HepG2 (cell line): ENCODE data around the gene FAM117A. TPM values are rescaled to one million over a fixed set of nuclear protein-coding genes. Genes with fewer than 3 reads are reported as not detected.
A peak's percentile ranks its signal among the peaks of the same experiment; 100 is the strongest.

Experiments
- BRD4 ChIP-seq: sonication (generic); formaldehyde crosslinking; IDR thresholded peaks from 2 replicates; pipeline ENCODE4 v1.4.0; 2020; ENCODE audit warnings: missing genetic modification reagents
- CHD2 ChIP-seq: IDR thresholded peaks from 2 replicates; pipeline ENCODE4 v1.6.1; 2011; ENCODE audit warnings: low read depth, low read length, improper control_type of control experiment
- ESRRA ChIP-seq: sonication (generic); formaldehyde crosslinking; IDR thresholded peaks from 2 replicates; pipeline ENCODE4 v1.5.1; 2020; ENCODE audit warnings: mild to moderate bottlenecking, low read depth, missing genetic modification reagents
- JDP2 ChIP-seq: sonication (generic); formaldehyde crosslinking; IDR thresholded peaks from 2 replicates; pipeline ENCODE4 v1.8.1; 2022; ENCODE audit warnings: missing genetic modification reagents, borderline replicate concordance
- MAFK ChIP-seq, 2 experiments: IDR thresholded peaks in 1 of 2; conservative IDR thresholded peaks in 1 of 2; 2 replicates each; pipeline ENCODE4 v1.6.1; 2011; ENCODE audit warnings: improper control_type of control experiment in 2 of 2, low read length in 2 of 2
- NCOA5 ChIP-seq: sonication (generic); formaldehyde crosslinking; IDR thresholded peaks from 2 replicates; pipeline ENCODE4 v1.4.0; 2020; ENCODE audit warnings: missing genetic modification reagents
- NFKB2 ChIP-seq: sonication (generic); formaldehyde crosslinking; IDR thresholded peaks from 2 replicates; pipeline ENCODE4 v1.4.0; 2020; ENCODE audit warnings: missing genetic modification reagents, borderline replicate concordance
- PAF1 ChIP-seq: IDR thresholded peaks from 2 replicates; pipeline ENCODE4 v1.6.1; 2016; ENCODE audit warnings: missing genetic modification reagents, missing compliant biosample characterization
- SATB2 ChIP-seq: sonication (generic); formaldehyde crosslinking; IDR thresholded peaks from 2 replicates; pipeline ENCODE4 v1.5.0; 2020; ENCODE audit warnings: missing genetic modification reagents
- SOX13 ChIP-seq, 3 experiments: fragments of 450-650 bp in 1 of 3; sonication (generic) in 1 of 3; formaldehyde crosslinking in 1 of 3; IDR thresholded peaks in 2 of 3; conservative IDR thresholded peaks in 1 of 3; 2 replicates each; pipeline versions ENCODE4 v1.5.0 to v1.6.1; 2016 to 2020; ENCODE audit warnings: antibody characterized with exemption in 1 of 3, mild to moderate bottlenecking in 1 of 3, missing compliant biosample characterization in 1 of 3, missing genetic modification reagents in 1 of 3, moderate library complexity in 1 of 3
- XBP1 ChIP-seq: sonication (generic); formaldehyde crosslinking; IDR thresholded peaks from 2 replicates; pipeline ENCODE4 v1.5.0; 2020; ENCODE audit warnings: missing genetic modification reagents
- ZFP36 ChIP-seq: fragments of 150-350 bp; IDR thresholded peaks from 2 replicates; pipeline ENCODE4 v1.6.1; 2018; ENCODE audit warnings: borderline replicate concordance, low read length, low read depth; ENCODE audit not compliant: partially characterized antibody
- ZNF121 ChIP-seq: sonication (generic); formaldehyde crosslinking; IDR thresholded peaks from 2 replicates; pipeline ENCODE4 v1.5.0; 2020; ENCODE audit warnings: mild to moderate bottlenecking, missing genetic modification reagents
- ZNF724P ChIP-seq: sonication (generic); formaldehyde crosslinking; IDR thresholded peaks from 2 replicates; pipeline ENCODE4 v1.8.0; 2022; ENCODE audit warnings: missing genetic modification reagents, borderline replicate concordance
- ZNF777 ChIP-seq: sonication (generic); formaldehyde crosslinking; IDR thresholded peaks from 2 replicates; pipeline ENCODE4 v1.4.0; 2020; ENCODE audit warnings: missing genetic modification reagents
- ZNF883 ChIP-seq: sonication (generic); formaldehyde crosslinking; IDR thresholded peaks from 2 replicates; pipeline ENCODE4 v1.5.1; 2020; ENCODE audit warnings: mild to moderate bottlenecking, missing genetic modification reagents; ENCODE audit errors: not compliant biosample characterization
- polyA plus RNA-seq, 8 experiments: library from polyadenylated mRNA; depleted of rRNA in 3 of 8; stranded (reverse) in 7 of 8; unstranded in 1 of 8; fragments of >200 nt; fragmentation: Illumina TruSeq in 4 of 8; extraction: Trizol in 4 of 8; gene quantifications; 2 replicates each; pipeline versions ENCODE4 v1.2.1 to v1.2.3, GENCODE V29; 2011 to 2016; ENCODE audit warnings: low read depth in 4 of 8, missing spikeins in 1 of 8, mixed read lengths in 1 of 8; ENCODE audit not compliant: insufficient read depth in 1 of 8
- total RNA-seq, 5 experiments: library from RNA; depleted of rRNA; stranded (reverse); fragments of >200 nt; fragmentation: Illumina TruSeq; extraction: Trizol; gene quantifications; 2 replicates each; pipeline ENCODE4 v1.2.3, GENCODE V29; 2016; ENCODE audit warnings: low read depth in 1 of 5
- TF ChIP-seq, protein P1 (sequence below): sonication (generic); formaldehyde crosslinking; IDR thresholded peaks from 2 replicates; pipeline ENCODE4 v1.4.0; 2020; ENCODE audit warnings: mild to moderate bottlenecking, low read depth, missing genetic modification reagents
- TF ChIP-seq, protein P2 (sequence below): sonication (generic); formaldehyde crosslinking; IDR thresholded peaks from 2 replicates; pipeline ENCODE4 v1.4.0; 2020; ENCODE audit warnings: missing genetic modification reagents
- TF ChIP-seq, protein P3 (sequence below): sonication (generic); formaldehyde crosslinking; IDR thresholded peaks from 2 replicates; pipeline ENCODE4 v1.4.0; 2020; ENCODE audit warnings: low read depth, mild to moderate bottlenecking, missing genetic modification reagents
- TF ChIP-seq, protein P4 (sequence below): sonication (generic); formaldehyde crosslinking; IDR thresholded peaks from 2 replicates; pipeline ENCODE4 v1.5.0; 2020; ENCODE audit warnings: missing genetic modification reagents
- TF ChIP-seq, protein P5 (sequence below): fragments of 450-650 bp; IDR thresholded peaks from 2 replicates; pipeline ENCODE4 v1.6.1; 2017; ENCODE audit warnings: mild to moderate bottlenecking

Gene FAM117A
- total and polyA plus RNA-seq, 2 of the 13 experiments (the other 11 are each of a cell fraction or from before 2014, with no cell fraction given) = 12.1 to 19.8 TPM

DNA sequence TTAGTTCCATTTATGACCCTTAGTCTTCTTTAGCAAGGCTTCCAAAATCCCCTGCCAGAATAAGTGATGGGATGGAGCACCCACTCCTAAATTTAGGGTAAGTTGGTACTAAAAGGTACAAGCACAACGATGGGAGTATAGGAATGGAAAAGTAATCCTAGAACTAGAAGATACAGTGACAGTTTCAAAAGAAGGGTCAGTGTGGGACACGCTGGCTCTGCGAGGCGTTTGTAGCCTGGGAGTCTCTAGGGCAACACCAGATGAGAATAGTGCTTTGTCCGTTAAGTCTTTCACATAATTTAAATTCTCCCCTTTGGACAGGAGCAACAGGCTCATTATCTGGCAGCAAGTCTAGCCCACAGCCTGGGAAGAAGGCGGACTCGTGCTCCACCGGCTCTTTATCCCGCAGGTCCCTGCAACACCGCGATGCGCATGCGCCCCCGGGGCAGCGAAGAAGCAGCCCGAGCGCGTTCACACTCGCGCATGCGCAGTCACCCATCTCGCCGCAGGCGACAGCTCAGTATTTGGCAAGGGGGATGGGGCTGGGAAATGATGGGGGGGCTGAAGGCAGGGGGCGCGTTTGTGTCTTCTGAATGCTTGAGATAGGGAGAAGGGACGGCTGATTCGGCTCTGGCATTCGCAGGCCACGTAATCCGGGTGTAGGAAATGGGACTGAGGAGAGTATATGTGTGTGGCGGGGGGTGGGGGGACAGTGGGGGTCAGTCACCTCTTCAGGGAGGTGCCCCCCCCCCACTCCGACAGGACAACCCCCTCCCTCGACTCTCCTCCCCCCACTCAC is 86.6 kb downstream of the FAM117A start (continued):
- TF ChIP-seq PAF1 (no peak), ESRRA (CRISPR knock-in tag) (no peak), JDP2 (no peak), ZNF724P (CRISPR knock-in tag) (no peak; the same call in 1 of the 2 replicates), CHD2 (no peak), BRD4 (CRISPR knock-in tag) (no peak), NCOA5 (no peak), ZNF883 (CRISPR knock-in tag) (no peak), ZFP36 (no peak), MAFK (conservative IDR thresholded peaks at IDR 0.05 in 1 of 2, IDR thresholded peaks at IDR 0.05 in 1 of 2; ENCODE audit: low read length in 2 of 2) (no peak), NFKB2 (no peak), SATB2 (CRISPR knock-in tag) (no peak; the same call in none of the 2 replicates), SOX13 (IDR thresholded peaks at IDR 0.05) (peak; percentile 46; the same call in 1 of the 2 replicates), SOX13 (CRISPR knock-in tag; conservative IDR thresholded peaks at IDR 0.05 in 1 of 2, IDR thresholded peaks at IDR 0.05 in 1 of 2) (no peak), ZNF121 (0 out of 2 replicates have a peak, but pooled peaks have one; percentile 3), ZNF777 (CRISPR knock-in tag) (no peak), XBP1 (CRISPR knock-in tag) (0 out of 2 replicates have a peak, but pooled peaks have one; percentile 51)
- TF ChIP-seq, protein P1, sequence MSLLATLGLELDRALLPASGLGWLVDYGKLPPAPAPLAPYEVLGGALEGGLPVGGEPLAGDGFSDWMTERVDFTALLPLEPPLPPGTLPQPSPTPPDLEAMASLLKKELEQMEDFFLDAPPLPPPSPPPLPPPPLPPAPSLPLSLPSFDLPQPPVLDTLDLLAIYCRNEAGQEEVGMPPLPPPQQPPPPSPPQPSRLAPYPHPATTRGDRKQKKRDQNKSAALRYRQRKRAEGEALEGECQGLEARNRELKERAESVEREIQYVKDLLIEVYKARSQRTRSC (CRISPR knock-in tag) = no peak
- TF ChIP-seq, protein P2, sequence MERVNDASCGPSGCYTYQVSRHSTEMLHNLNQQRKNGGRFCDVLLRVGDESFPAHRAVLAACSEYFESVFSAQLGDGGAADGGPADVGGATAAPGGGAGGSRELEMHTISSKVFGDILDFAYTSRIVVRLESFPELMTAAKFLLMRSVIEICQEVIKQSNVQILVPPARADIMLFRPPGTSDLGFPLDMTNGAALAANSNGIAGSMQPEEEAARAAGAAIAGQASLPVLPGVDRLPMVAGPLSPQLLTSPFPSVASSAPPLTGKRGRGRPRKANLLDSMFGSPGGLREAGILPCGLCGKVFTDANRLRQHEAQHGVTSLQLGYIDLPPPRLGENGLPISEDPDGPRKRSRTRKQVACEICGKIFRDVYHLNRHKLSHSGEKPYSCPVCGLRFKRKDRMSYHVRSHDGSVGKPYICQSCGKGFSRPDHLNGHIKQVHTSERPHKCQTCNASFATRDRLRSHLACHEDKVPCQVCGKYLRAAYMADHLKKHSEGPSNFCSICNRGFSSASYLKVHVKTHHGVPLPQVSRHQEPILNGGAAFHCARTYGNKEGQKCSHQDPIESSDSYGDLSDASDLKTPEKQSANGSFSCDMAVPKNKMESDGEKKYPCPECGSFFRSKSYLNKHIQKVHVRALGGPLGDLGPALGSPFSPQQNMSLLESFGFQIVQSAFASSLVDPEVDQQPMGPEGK (CRISPR knock-in tag) = no peak; the same call in 1 of the 2 replicates
- TF ChIP-seq, protein P3, sequence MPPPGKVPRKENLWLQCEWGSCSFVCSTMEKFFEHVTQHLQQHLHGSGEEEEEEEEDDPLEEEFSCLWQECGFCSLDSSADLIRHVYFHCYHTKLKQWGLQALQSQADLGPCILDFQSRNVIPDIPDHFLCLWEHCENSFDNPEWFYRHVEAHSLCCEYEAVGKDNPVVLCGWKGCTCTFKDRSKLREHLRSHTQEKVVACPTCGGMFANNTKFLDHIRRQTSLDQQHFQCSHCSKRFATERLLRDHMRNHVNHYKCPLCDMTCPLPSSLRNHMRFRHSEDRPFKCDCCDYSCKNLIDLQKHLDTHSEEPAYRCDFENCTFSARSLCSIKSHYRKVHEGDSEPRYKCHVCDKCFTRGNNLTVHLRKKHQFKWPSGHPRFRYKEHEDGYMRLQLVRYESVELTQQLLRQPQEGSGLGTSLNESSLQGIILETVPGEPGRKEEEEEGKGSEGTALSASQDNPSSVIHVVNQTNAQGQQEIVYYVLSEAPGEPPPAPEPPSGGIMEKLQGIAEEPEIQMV = no peak
- TF ChIP-seq, protein P4, sequence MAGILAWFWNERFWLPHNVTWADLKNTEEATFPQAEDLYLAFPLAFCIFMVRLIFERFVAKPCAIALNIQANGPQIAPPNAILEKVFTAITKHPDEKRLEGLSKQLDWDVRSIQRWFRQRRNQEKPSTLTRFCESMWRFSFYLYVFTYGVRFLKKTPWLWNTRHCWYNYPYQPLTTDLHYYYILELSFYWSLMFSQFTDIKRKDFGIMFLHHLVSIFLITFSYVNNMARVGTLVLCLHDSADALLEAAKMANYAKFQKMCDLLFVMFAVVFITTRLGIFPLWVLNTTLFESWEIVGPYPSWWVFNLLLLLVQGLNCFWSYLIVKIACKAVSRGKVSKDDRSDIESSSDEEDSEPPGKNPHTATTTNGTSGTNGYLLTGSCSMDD (CRISPR knock-in tag) = no peak
- TF ChIP-seq, protein P5, sequence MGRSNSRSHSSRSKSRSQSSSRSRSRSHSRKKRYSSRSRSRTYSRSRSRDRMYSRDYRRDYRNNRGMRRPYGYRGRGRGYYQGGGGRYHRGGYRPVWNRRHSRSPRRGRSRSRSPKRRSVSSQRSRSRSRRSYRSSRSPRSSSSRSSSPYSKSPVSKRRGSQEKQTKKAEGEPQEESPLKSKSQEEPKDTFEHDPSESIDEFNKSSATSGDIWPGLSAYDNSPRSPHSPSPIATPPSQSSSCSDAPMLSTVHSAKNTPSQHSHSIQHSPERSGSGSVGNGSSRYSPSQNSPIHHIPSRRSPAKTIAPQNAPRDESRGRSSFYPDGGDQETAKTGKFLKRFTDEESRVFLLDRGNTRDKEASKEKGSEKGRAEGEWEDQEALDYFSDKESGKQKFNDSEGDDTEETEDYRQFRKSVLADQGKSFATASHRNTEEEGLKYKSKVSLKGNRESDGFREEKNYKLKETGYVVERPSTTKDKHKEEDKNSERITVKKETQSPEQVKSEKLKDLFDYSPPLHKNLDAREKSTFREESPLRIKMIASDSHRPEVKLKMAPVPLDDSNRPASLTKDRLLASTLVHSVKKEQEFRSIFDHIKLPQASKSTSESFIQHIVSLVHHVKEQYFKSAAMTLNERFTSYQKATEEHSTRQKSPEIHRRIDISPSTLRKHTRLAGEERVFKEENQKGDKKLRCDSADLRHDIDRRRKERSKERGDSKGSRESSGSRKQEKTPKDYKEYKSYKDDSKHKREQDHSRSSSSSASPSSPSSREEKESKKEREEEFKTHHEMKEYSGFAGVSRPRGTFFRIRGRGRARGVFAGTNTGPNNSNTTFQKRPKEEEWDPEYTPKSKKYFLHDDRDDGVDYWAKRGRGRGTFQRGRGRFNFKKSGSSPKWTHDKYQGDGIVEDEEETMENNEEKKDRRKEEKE = no peak
